Activated CD4-positive, alpha-beta T cell treated with anti-CD3 and anti-CD28 coated beads, Interleukin-2, amount 10 ng/mL, durations not matched to agents 24 days and 14 days (primary cell): ENCODE results near the gene ZNF423. TPM values are rescaled to one million over a fixed set of nuclear protein-coding genes. Genes with fewer than 3 reads are reported as not detected.

Experiments
- DNase-seq: peaks from one replicate; pipeline ENCODE4 v3.0.0; 2022
- H3K27ac Mint-ChIP-seq: one replicate; pipeline ENCODE4 v1.8.0; 2022; ENCODE audit warnings: mild to moderate bottlenecking, mixed read lengths
- H3K27me3 Mint-ChIP-seq: one replicate; pipeline ENCODE4 v1.8.0; 2022; ENCODE audit warnings: mixed read lengths
- H3K36me3 Mint-ChIP-seq: one replicate; pipeline ENCODE4 v1.8.0; 2022; ENCODE audit warnings: low read depth, mild to moderate bottlenecking, mixed read lengths
- H3K4me1 Mint-ChIP-seq: one replicate; pipeline ENCODE4 v1.8.0; 2021; ENCODE audit warnings: mixed read lengths
- H3K4me3 Mint-ChIP-seq: one replicate; pipeline ENCODE4 v1.8.0; 2022; ENCODE audit warnings: mild to moderate bottlenecking, moderate library complexity, mixed read lengths
- H3K9me3 Mint-ChIP-seq: one replicate; pipeline ENCODE4 v1.8.0; 2021; ENCODE audit warnings: mixed read lengths
- intact Hi-C: fragments of 100-400 bp; cut with micrococcal nuclease; formaldehyde crosslinking; loops from one replicate; pipeline ENCODE4 v1.15.1; 2023
- total RNA-seq: library from RNA; stranded (reverse); gene quantifications from 2 replicates; pipeline ENCODE4 v1.2.3, GENCODE V29; 2022

Gene ZNF423
- total RNA-seq, 1 donor from 2014 or later = not detected

DNA sequence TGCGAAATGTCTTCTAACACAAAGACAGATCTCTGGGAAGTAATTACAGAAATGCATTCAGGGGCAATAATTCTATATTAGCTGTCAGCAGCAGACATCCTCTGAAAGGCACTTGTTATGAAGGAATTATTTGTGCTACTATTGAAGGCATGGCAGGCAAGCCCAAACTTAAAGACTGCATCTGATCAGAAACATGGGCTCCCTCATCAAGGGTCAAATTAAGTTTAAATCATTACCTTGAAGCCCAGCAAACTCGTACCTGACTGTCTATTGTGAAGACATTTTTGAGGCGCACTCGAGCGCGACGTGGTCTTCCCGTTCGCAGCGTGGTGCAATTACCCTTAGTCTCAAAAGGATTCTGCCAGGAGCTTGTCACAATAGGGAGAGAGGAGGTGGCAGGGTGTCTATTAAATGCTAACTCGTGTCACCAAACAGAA is 110.6 kb downstream of the ZNF423 start:
- Mint-ChIP-seq H3K9me3 (no peaks in the 10 kb centered on the region), H3K27me3 (no peaks in the 10 kb centered on the region), H3K4me1 (no peaks in the 10 kb centered on the region)

DNA sequence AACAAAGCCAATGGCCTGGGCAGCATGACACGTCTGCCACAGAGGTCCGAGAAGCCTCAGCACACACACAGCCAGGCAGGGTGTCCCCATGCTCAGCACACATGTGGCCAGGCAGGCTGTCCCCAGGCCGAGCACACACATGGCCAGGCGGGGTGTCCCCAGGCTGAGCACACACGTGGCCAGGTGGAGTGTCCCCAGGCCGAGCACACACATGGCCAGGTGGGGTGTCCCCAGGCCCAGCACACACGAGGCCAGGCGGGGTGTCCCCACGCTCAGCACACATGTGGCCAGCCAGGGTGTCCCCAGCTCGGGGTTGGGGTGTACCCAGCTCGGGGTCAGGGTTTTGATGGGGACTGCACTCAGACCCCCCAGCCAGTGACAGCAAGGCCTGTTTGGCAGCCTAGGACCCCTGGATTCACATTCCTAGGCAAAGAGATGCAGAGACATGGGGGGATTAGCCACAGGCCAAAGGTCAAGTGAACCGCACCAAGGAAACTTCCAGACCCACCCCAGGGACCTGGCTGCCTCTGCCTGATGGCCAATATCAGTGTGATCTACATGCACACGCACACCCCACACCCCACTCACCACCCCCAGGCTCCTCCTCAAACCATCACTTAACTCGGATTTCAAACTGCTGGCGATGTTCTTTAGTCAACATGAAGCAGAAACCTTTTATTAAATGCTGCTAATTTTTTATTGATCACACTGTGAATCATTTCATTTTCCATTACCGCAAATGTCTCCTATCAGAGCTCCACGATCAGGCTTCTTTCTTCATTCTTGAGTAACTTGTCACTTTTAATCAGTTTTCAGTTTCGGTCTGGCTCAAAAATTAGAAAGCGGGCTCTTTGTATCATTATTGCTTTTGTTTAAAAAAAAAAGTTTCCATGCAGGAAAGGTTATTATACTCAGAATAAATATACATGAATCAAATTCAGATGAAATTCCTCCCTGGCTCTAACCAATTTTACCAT is 111.4 kb downstream of the ZNF423 start:
- H3K4me1 Mint-ChIP-seq = no peaks in the 10 kb centered on the region

More for the DNA sequence above, 110.6 kb downstream of the ZNF423 start:
- no peaks in the 10 kb centered on the region for H3K36me3 Mint-ChIP-seq
- no peak for DNase-seq
- intact Hi-C loops = no loop called here
- no peak overlapping the region for H3K4me3 Mint-ChIP-seq
- no peak overlapping the region for H3K27ac Mint-ChIP-seq

DNA sequence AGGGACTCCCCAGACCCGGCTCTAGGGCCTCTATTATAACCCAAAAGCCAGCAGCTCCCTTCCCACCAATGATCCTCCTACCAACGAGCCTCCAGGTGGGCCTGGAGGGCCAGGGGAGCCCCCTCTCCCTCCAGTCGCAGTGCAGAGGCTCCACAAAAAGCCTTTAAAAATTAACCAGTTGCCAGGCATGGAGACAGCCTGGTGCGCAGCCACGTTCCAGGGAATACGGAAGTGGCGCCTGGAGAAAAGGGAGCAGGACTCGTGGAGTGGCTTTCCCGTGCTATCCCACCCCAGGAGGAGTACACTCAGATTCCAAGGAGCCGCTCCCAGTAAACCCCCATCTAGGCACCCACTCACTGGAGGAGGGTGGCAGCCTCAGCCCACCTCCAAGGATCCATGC is 112.3 kb downstream of the ZNF423 start:
- no peaks in the 10 kb centered on the region for H3K4me1 Mint-ChIP-seq
- no peak for DNase-seq
- no peaks in the 10 kb centered on the region for H3K9me3 Mint-ChIP-seq
- H3K36me3 Mint-ChIP-seq = no peaks in the 10 kb centered on the region
- H3K27ac Mint-ChIP-seq = no peak overlapping the region
- H3K27me3 Mint-ChIP-seq = no peaks in the 10 kb centered on the region
- no peak overlapping the region for H3K4me3 Mint-ChIP-seq
- intact Hi-C loops = no loop called here

More for the DNA sequence above, 111.4 kb downstream of the ZNF423 start:
- intact Hi-C loops = no loop called here
- Mint-ChIP-seq H3K9me3 (no peaks in the 10 kb centered on the region), H3K27ac (no peak overlapping the region), H3K27me3 (no peaks in the 10 kb centered on the region), H3K36me3 (no peaks in the 10 kb centered on the region), H3K4me3 (no peak overlapping the region)
- no peak for DNase-seq

DNA sequence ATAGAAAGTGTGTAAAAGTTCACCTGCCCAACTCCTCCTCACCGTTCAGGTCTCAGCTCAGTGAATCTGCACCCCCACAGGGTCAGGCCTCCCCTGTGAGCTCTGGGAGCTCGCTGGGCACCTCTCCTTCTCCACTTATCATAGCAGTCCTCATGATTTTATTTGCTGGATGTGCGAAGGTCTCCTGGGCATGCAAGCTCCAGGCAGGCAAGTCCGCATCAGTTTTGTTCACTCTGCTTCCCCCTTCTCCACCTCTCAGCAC is 112.8 kb downstream of the ZNF423 start:
- Mint-ChIP-seq H3K9me3 (no peaks in the 10 kb centered on the region), H3K27me3 (no peaks in the 10 kb centered on the region), H3K4me1 (no peaks in the 10 kb centered on the region), H3K36me3 (no peaks in the 10 kb centered on the region), H3K4me3 (no peak overlapping the region), H3K27ac (no peak overlapping the region)
- intact Hi-C loops = no loop called here
- no peak for DNase-seq

DNA sequence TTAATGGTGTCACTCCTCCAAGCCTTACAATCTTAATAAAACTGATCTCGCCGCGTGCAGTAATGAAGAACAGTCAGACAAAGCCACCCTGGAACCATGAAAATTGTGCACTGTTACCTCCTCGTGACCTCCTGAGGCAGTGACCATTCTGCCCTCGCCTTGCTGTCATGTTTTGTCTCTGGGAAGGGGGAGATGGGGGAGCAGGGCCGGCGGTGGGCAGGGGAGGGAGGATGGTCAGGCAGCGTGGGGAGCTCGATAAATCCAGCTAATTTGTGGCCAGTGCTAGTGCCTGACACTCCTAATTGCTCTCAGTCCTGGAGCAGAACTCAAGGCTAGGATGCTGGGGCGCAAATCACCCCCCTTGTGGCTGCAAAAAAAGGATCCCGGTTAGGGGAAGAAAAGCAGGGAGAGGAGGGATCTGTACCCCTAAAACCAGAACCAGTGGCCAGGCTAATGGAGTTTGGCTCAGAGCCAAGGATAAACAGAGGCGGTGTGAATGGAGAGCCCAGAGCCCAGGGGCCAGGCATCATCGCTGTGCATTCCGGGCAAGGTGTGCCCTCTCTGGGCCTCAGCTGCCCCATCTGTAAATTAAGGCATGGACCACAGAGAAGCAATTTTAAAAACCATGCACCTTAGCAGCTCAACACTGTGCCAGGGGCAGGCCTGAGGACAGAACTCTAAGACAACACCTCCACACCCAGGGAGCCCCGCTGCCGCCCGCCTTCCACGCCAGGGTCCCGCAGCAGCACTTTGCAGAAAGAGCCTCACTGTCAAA is 113.3 kb downstream of the ZNF423 start:
- H3K27me3 Mint-ChIP-seq = no peaks in the 10 kb centered on the region
- no peaks in the 10 kb centered on the region for H3K9me3 Mint-ChIP-seq
- H3K36me3 Mint-ChIP-seq = no peaks in the 10 kb centered on the region
- H3K4me1 Mint-ChIP-seq = no peaks in the 10 kb centered on the region
- intact Hi-C loops = no loop called here
- H3K4me3 Mint-ChIP-seq = no peak overlapping the region
- DNase-seq = no peak
- H3K27ac Mint-ChIP-seq = no peak overlapping the region

DNA sequence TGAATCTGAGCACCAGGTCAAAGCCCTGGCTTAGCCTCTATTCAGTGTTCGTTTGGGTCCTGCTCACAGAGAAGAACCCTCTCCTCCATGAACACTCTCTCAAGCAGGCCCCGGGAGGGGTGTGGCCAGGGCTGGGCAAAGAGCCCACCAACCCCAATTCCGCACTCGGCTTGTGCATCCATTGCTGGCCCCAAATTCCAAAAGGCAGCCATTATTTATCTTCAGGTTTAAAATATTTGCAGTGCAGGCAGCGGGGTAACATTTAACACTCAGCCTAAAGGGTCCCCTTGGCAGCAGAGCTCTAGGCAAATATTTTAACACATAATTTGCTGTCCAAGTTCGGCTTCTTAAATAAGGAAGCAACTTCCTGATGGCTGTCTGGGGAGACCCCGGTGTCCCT is 115.7 kb downstream of the ZNF423 start:
- intact Hi-C loops = no loop called here

DNA sequence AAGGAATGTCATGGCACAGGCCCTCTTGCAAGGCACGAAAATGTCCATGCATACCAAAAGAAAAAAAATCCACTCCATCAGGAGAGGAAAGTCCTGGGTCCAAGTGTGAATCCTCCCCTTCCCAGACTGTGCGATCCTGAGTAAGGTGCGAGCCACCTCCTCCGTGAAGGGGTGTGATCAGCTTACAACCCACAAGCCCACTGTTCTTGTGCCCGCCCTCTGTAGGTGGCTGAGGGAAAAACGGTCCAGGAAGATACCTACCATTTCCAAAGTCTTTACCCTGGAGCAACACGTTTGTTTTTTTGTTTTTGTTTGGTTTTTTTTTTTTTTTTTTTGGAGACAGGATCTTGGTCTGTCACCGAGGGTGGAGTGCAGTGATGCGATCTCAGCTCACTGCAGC is 116.5 kb downstream of the ZNF423 start:
- no peaks in the 10 kb centered on the region for H3K4me1 Mint-ChIP-seq
- H3K9me3 Mint-ChIP-seq = no peaks in the 10 kb centered on the region
- no peak overlapping the region for H3K4me3 Mint-ChIP-seq
- H3K36me3 Mint-ChIP-seq = no peaks in the 10 kb centered on the region
- intact Hi-C loops = no loop called here
- no peak overlapping the region for H3K27ac Mint-ChIP-seq
- no peaks in the 10 kb centered on the region for H3K27me3 Mint-ChIP-seq
- no peak for DNase-seq

More for the DNA sequence above, 115.7 kb downstream of the ZNF423 start:
- Mint-ChIP-seq H3K27ac (no peak overlapping the region), H3K4me1 (no peaks in the 10 kb centered on the region), H3K9me3 (no peaks in the 10 kb centered on the region), H3K27me3 (no peaks in the 10 kb centered on the region), H3K36me3 (no peaks in the 10 kb centered on the region), H3K4me3 (no peak overlapping the region)
- no peak for DNase-seq

DNA sequence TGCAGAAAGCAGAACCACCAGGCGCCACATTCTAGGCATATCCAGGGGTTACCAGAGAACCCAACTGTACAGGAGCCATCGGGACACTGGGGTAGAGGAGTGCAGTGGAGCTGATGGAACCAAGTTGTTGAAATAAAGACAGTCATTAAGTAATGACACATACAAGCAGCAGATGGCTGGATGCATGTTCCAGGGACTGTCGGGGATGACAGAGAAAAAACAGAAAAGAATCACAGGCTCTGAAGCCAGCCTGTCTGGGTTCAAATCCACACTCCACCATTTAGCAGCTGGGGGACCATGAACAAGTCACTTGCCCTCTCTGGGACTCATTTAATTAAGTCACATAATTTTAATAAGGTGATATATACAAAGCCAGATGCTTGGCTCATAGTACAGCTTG is 117.1 kb downstream of the ZNF423 start:
- Mint-ChIP-seq H3K9me3 (no peaks in the 10 kb centered on the region), H3K36me3 (no peaks in the 10 kb centered on the region), H3K4me3 (no peak overlapping the region), H3K27ac (no peak overlapping the region), H3K27me3 (no peaks in the 10 kb centered on the region), H3K4me1 (no peaks in the 10 kb centered on the region)
- intact Hi-C loops = no loop called here
- DNase-seq = no peak

DNA sequence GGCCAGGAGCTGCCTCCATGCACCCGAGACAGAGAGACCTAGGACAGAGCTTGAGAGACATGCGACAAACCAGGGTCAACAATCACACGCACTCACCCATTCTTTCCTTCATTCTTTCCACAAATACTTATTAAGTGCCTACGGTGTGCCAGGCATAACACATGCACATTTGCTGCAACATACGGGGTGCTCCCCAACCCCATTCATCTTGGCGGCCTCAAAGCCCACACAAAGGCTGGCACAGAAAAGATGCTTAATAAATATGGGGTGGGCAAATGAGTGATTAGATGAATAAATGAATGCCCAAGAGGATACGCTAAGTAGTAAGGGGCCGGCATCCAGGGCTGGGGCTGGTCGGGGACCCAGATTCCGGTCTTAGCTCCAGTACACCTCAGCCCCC is 117.9 kb downstream of the ZNF423 start:
- no peak overlapping the region for H3K27ac Mint-ChIP-seq
- no peaks in the 10 kb centered on the region for H3K9me3 Mint-ChIP-seq
- no peak overlapping the region for H3K4me3 Mint-ChIP-seq
- H3K36me3 Mint-ChIP-seq = no peaks in the 10 kb centered on the region
- H3K4me1 Mint-ChIP-seq = no peaks in the 10 kb centered on the region
- intact Hi-C loops = no loop called here
- H3K27me3 Mint-ChIP-seq = no peaks in the 10 kb centered on the region
- no peak for DNase-seq

DNA sequence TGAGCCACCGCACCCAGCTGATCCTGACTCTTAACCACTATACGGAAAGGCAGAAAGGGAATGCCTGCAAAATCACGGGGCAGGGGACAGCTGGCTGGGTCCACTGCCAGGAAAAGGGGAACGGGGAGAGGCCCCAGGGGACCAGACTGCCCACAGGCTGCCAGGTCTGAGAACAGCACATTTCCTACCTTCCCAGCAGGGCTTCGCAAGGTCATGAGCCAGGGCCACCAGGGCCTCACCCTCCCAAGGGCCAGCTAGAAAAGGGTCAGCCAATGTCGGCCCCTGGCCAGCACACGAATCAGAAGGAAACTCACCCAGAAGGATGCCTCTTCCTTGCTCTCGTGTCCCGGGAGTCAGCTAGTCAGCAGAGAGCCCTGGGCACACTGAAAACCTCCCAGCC is 118.4 kb downstream of the ZNF423 start:
- intact Hi-C loops = no loop called here
- no peaks in the 10 kb centered on the region for H3K9me3 Mint-ChIP-seq
- no peak overlapping the region for H3K4me3 Mint-ChIP-seq
- H3K27ac Mint-ChIP-seq = no peak overlapping the region
- H3K4me1 Mint-ChIP-seq = no peaks in the 10 kb centered on the region
- H3K36me3 Mint-ChIP-seq = no peaks in the 10 kb centered on the region
- no peak for DNase-seq
- H3K27me3 Mint-ChIP-seq = no peaks in the 10 kb centered on the region

DNA sequence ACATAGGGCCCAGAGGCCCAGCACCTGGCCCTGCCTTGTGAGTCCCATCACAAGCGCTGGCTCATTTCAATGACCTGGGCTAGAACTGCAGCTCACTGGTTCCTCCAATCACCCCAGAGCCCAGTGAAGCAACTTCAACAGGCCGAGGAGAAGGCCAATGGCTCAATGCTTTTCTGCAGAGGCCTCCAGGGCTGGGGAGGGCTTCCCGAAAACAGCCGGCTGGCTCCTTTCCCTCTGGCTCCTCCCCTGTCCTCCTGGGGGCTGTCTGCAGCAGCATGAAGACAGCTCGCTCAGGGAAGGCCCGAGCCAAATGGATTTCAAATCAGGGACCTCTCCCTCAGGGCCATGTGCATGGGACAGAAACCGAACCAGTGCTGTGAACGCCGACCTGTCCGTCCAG is 121.6 kb downstream of the ZNF423 start:
- Mint-ChIP-seq H3K9me3 (peaks cover 4% of the 10 kb centered on the region), H3K27me3 (no peaks in the 10 kb centered on the region), H3K4me3 (no peak overlapping the region), H3K4me1 (no peaks in the 10 kb centered on the region), H3K27ac (no peak overlapping the region), H3K36me3 (no peaks in the 10 kb centered on the region)
- DNase-seq = no peak
- intact Hi-C loops = no loop called here

DNA sequence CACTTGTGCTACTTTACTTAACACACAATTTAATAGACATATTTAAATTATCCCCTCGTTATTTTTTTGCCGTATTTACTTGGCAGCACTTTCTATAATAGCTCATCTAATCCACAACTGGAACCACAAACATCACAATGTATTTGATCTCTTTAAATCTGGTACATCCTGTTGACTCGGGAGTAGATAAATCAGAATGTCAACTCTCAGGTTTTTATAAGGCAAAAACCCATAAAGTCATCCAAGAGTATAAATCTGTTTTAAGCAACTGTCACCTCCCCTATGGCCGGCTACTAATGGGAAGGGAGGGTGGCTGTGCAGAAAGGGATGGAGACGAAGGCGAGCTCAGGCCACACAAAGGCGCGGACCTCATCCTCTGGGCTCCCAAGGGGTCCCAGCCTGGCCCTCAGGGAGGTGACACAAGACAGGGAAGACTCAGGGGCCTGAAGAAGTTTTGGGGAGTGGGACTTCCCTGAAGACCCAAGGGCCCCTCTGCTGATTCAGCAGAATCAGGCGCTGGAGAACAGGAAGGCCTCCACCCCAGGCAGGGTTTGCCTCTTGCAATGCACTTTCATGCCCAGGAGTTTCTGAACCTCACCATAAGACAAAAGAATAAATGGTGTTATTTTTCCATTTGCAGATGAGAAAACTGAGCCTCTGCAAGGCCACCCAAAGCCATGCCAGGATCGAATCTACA is 122.5 kb downstream of the ZNF423 start:
- no peak for DNase-seq
- Mint-ChIP-seq H3K27me3 (no peaks in the 10 kb centered on the region), H3K27ac (no peak overlapping the region), H3K4me3 (no peak overlapping the region), H3K4me1 (no peaks in the 10 kb centered on the region), H3K36me3 (no peaks in the 10 kb centered on the region), H3K9me3 (peaks cover 4% of the 10 kb centered on the region)
- intact Hi-C loops = no loop called here

DNA sequence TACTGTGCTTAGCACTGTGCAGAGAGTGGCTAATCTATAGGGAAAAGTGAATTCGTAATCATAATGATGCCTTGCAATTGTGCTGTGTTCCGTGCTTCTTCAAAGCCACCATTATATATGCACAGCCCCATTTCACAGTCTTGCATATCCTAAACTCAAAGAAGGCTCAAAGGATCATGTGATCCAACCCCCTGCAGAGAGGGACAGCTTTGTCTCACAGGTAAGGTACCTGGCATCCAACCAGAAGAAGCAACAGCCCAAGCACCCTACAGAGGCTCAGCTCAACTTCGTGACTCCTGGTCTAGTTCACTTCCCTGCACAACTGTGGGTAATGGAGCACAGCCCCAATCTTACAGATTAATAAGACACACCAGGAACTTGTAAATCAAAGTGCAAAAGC is 124.0 kb downstream of the ZNF423 start:
- Mint-ChIP-seq H3K4me1 (no peaks in the 10 kb centered on the region), H3K9me3 (peaks cover 4% of the 10 kb centered on the region), H3K27me3 (no peaks in the 10 kb centered on the region), H3K36me3 (no peaks in the 10 kb centered on the region), H3K27ac (no peak overlapping the region), H3K4me3 (no peak overlapping the region)
- no peak for DNase-seq
- intact Hi-C loops = no loop called here

DNA sequence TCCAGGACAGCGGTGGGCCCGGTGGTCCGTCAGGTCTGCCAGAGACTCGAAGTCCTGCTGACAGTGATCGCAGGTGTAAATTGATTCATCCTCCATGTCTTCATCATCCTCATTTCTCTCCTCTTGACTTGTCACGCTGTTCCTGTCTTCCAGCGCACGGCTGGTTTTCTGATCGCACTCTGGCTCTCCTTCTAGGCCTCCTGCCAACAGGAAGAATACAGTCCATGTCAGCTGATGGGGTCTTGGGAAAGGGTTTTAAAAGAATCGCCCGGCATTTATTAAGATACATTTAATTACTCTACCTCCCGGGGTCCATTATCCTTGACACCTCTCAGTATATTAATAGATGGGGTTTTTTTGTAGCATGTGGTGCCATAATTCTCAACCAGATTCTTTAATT is 125.1 kb downstream of the ZNF423 start:
- no peak for DNase-seq
- intact Hi-C loops = no loop called here
- H3K9me3 Mint-ChIP-seq = peaks cover 4% of the 10 kb centered on the region
- H3K4me1 Mint-ChIP-seq = no peaks in the 10 kb centered on the region
- no peak overlapping the region for H3K27ac Mint-ChIP-seq
- no peaks in the 10 kb centered on the region for H3K36me3 Mint-ChIP-seq
- no peaks in the 10 kb centered on the region for H3K27me3 Mint-ChIP-seq
- H3K4me3 Mint-ChIP-seq = no peak overlapping the region
